GM21619 (cell line): ENCODE measurements around the gene SLC6A17.

Experiments
- ATAC-seq: cut with Tn5 transposase; IDR thresholded peaks from one replicate; pipeline ENCODE4 v1.9.1; 2021; ENCODE audit not compliant: unreplicated experiment

SLC6A17 gene

DNA sequence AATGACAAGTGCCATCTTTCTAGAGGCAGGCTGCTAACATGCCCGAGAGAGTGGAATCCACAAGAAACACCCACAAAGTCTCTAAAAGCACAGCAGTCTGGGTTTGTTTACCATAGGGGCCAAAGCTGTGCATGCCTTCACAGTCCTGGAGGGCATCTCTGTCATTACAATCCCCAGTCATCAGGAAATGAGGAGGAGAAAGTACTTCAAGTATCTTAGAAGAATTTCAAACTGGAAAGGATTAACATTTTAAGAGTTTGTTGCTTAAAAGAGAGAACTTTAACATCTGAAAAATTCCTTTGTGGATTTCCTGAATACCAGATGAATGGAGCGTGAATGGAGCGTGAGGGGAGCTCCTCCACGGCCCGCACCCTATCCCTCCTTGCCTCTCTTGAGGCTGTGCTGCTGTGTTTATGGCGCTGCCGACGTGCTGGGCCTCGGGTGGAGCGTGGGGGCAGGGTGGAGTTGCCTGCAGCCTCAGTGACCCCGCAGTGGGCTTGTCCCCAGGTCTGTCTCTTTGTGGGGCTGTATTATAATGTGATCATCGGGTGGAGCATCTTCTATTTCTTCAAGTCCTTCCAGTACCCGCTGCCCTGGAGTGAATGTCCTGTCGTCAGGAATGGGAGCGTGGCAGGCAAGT lies 23.3 kb downstream of the SLC6A17 start:
- ATAC-seq, result no peak

DNA sequence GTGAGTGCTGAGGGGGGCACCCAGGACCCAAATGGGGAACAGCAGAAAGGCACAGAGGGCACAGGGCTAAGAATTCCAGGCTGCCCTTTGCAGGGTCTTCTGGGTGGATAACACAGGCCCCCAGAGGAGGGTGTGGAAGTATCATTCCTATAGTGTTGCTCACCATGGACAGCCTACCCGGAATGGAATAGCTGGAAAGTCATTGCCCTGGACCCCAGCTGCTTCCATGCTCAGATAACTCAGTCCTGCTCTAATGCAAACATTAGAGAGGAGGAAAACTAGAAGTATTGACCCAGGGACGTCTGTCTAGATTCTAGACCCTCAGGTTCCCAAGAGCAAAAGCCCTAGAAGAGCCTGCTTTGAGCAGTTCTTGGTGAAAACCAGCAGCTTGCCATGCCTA lies 24.7 kb downstream of the SLC6A17 start:
- no peak for ATAC-seq

DNA sequence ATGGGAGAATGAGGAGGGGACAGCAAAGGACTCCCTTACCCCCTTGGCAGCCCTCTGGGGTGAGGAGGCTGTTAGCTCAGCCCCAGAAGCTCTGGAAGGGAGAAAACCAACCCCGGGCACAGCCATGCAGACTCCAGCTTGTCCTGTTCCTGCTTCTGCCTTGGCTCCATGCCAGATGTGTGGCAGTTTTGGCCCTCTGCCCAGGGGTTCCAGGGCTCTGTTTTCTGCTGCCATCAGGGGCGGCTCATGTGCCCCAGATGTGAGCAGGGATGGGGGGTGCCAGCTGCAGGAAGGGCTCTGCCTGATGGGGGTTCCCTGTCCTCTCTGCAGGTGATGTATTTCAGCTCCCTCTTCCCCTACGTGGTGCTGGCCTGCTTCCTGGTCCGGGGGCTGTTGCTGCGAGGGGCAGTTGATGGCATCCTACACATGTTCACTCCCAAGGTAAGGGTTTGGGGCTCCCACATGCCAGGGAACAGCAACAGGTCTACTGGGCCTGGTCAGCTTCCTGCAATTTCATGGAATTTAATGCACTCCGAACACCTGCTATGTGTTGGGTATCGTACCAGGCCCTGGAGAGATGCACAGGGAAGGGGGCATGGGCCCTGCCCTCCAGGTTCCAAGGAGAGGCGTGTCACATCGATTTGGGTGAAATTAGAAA lies 26.1 kb downstream of the SLC6A17 start:
- no peak for ATAC-seq

DNA sequence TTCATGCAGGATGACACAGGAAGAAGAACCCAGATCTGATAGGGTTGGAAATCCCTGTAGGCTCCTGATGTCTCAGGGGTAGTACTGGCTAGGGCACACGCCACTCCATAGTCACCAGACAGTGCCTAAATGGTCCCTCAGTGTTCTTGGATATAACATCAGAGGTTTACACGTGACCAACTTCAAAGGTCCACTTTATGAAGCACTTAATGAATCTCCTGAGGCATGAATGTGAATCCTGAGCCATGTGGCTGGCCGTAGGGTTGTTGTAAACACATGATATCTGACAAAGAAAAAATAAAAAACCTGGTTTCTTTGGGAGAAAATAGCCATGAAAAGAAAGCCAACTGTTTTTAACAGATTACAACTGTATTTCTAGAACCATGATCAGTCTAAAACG lies 27.5 kb downstream of the SLC6A17 start:
- ATAC-seq, result no peak

DNA sequence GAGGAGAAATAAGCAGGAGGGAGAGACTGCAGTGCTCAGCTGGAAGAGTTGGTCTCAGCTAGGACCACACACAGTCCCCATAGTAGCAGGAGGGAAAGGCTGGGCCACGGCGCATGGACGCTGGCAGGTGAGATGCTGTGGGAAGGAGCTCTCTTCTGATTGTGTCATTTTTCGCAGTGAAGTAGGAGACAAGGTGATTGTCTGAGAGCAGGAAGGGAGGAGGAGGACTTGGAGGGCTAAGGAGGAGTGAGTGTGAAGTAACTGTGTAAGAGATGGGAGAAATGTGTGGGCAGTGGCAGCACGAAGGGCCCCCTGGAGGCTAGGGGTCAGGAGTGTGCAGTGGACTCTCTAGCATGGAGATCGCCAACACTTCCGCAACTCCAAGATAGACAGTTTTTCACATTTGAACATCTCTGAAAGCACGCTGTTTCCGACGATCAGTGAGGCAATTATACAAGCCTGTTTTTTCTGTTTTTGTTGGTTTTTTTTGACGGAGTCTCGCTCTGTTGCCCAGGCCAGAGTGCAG lies 33.4 kb downstream of the SLC6A17 start:
- no peak for ATAC-seq

DNA sequence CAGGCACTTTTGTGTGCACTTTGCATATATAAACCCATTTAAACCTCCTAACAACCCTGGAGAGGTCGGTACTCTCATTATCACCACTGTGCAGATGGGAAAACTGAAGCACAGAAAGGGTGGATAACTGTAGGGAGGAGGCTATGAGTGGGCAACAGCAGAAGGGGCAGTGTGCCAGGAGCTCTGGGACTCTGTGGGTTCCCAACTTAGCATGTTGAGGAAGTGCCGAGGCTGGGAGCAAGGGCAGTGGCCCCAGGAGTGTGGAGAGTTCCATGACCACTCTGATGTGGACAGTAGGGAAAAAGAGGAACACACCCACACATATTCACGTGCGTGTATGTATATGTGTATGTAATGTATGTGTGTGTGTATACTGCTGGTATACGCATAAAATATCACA lies 34.2 kb downstream of the SLC6A17 start:
- ATAC-seq, result no peak

DNA sequence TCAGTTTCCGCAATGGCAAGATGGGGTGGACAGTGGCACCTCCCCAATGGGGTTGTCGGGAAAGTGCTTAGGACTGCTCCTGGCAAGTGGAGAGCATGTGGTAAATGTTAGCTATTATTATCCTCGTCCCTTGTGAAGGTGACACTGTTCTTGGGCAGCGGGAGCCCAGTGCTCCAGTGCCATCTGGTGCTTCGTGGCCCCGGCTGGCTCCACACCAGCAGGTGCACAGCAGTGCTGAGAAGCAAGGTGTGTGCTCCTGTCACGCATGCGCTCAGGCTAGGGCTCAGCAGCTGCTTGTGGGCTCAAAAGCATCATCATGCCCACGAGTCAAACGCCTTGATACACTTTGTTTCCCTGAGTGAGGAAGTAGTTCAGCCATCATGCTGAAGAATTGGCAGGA lies 34.9 kb downstream of the SLC6A17 start:
- no peak for ATAC-seq

DNA sequence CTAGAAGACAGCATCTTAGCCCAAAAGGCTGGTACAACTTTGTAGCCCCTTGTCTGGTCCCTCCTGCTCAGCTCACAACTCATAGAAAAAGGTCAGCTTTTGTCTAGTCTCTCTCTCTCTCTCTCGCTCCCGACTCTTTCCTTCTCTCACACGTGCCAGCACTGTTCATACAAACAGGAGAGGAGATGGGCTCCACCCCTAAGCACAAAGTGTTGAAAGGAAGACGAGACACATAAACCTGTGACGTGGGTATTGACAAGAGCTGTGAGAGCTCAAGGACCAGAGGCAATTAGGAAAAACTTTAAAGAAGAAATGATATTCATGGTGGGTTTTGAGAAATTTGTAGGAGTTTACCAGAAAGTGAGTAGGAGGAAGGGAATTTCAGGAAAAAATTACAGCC lies 36.3 kb downstream of the SLC6A17 start:
- ATAC-seq, result no peak

DNA sequence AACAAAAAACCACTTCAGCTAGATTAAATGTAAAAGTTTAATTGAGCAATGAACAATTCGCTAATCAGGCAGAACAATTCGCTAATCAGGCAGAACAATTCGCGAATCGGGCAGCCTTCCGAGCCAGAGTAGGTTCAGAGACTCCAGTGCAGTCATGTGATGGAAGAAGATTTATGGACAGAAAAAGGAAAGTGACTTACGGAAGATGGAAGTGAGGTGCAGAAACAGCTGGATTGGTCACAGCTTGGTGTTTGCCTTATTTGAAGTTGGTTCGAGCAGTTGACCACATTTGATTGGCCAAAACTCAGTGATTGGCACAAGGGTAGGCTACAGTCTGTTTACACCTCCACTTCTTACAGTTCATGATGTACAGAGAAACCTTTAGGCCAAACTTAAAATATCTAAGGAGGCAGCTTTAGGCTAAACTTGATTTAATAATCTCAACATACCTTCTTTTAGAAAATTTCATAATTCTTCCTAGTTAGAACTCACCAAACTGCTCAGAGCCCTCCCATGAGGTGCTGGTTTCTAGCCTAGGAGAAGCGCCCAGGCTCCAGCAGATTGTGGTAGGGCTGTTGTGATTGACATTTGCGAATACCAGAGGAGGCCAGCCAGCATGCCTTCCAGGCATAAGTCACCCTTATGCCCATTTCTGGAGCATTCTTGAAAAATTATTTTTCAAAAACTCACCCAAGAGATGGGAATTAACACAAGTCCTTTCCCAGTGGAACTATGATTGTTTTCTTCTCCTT lies 37.0 kb downstream of the SLC6A17 start:
- no peak for ATAC-seq

DNA sequence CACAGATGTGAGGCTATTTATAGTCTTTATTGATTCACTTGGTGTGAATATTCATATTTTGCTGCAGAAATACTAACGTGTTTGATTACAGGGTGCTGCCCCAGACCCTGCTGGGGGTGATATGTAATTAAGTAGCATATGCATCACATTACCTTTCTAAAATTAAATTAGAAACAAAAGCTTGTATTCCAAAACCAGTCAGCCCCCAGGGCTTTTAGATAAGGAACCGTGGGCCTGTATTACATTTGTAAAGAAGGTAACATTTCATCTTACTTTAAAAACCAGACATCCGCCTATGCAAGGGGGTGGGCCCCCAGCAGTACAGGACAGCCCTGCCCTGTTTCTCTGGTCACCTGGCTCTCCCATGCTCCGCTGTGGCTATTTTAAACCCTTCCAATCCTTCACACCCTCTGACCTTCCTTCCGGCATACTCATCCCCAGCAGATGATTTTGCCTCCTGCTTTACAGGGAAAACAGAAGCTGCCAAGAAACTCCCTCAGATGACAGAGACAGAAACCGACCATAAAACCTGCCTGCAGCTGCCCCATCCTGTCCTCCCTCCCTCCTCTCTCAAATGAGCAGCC lies 37.8 kb downstream of the SLC6A17 start:
- no peak for ATAC-seq

DNA sequence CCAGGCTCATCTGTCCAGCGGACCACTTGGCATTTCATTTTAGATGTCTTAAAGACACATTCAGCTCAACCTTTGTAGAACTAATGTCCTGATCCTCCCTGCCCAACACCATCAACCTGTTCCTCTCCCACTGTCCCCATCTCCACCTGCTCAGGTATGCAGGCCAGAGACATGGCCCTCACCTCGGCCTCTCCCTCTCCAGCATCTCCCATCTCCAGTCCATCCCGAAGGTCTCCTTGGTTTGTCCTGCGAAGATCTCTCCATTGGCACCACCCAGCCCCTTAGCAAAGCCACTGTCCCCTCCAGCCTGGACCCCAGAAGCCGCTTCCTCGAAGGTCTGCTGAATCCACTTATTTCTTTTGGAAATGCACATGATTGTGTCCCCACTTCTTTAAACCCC lies 38.9 kb downstream of the SLC6A17 start:
- no peak for ATAC-seq

DNA sequence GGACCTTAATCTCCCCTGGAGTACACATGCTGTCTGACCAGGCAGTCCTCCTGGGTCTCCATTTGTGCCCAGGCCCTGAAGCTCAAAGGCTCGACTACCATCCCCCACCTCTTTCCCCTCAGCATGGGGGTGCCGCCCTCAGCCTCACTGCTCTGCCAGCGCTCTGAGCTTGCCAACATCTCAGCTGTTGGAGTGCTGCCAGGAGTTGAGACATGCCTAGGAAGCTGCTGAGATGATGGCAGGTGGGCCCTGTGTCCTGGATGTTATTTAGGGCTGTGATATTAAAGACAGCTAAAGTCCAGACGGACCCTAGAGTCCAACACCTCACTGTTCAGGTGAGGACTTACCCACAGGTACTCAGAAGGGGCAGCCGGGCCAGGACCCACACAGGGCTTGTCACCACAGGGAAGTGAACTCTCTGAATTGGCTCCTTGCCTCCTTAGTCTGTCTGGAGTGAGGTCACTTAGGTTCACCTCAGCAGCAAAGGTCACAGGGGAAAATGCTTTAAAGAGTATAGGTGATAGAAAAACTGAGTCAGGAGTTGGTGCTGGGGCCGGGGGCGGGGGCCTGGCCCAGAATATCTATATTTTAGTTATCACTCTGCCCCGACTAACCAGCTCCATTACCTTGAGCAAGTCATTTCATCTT lies 40.1 kb downstream of the SLC6A17 start:
- ATAC-seq, result no peak

DNA sequence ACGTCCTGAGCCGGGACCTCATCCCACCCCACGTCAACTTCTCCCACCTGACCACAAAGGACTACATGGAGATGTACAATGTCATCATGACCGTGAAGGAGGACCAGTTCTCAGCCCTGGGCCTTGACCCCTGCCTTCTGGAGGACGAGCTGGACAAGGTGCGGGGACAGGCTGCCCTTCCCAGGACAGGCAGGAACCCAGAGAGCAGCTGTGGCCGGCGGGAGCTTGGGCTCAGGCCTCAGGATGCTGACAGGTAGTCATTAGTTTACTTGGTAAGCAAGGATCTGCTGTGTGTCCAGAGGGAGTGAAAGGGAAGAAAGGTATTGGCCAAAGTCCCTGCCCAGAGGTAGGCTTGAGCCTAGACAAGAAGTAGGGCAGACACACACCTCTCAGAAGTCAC lies 42.2 kb downstream of the SLC6A17 start:
- ATAC-seq, result no peak

DNA sequence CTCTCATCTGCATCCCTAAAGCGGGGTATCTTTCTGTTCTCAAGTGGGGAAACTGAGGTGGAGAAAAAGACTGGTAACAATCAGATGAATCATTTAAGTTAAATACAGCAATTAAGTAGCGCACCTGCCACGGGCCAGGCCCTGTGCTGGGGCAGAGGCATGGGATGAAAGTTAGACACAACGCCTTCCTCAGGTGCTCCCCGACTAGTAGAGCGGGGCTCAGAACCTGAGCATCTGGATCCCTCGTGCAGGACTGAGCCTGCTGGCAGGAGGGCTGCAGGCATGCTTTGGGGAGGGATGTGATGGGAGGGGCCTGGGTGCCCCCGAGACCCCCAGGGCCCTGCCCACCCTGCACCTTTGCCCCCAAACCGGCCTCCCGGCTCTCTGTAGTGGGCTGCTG lies 44.9 kb downstream of the SLC6A17 start:
- ATAC-seq, result no peak

DNA sequence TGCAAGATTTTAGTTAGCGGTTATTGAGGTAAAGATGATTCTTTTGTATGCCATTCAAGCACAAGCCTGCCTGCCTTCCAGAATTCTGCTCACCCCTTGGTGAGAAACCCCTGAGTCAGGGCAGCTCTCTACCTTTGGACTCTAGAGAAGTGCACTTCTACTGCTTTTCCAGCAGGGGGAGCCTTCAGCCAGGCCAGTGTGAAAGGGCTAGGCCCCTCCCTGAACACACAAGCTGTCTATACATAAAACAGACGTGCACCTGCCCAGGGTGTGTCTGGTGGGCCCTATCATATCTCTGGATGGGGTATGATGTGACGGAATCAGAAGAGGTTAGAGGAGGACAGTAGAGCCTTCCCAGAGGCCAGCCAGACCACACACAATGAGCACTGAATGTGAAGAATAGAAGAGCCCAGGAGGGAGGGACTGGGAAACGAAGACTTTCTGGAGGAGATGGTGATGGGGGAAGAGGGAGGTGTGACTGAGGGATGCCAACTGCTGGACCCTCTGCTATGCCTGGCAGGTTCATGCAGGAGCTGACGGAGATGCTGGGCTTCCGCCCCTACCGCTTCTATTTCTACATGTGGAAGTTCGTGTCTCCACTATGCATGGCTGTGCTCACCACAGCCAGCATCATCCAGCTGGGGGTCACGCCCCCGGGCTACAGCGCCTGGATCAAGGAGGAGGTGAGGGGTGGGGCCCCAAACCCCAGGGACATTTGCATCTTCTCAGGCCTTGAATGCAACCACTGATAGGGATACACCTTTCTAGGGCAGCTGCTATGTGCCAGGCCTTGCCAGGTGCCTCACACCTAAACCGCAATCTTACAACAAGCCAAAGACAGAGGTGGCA lies 46.8 kb downstream of the SLC6A17 start:
- ATAC-seq, result peak; percentile 69

DNA sequence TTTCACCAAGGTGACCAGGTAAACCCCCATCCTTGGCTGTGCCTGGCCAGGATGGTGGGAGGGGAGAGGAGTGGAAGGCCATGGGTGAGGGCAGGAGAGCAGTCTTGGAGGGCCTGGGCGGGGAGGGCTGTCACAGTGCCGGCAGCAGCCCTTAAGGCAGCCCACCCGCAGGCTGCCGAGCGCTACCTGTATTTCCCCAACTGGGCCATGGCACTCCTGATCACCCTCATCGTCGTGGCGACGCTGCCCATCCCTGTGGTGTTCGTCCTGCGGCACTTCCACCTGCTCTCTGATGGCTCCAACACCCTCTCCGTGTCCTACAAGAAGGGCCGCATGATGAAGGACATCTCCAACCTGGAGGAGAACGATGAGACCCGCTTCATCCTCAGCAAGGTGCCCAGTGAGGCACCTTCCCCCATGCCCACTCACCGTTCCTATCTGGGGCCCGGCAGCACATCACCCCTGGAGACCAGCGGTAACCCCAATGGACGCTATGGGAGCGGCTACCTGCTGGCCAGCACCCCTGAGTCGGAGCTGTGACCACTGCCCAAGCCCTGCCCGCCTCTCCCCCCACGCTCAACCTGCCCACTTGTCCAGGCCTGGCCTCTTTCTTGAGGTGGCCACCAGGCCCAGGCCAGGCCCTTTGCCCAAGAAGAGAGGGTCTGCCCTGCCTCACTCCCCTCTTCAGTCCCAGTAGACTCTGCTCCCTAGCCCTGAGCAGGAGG lies 47.8 kb downstream of the SLC6A17 start:
- no peak for ATAC-seq

DNA sequence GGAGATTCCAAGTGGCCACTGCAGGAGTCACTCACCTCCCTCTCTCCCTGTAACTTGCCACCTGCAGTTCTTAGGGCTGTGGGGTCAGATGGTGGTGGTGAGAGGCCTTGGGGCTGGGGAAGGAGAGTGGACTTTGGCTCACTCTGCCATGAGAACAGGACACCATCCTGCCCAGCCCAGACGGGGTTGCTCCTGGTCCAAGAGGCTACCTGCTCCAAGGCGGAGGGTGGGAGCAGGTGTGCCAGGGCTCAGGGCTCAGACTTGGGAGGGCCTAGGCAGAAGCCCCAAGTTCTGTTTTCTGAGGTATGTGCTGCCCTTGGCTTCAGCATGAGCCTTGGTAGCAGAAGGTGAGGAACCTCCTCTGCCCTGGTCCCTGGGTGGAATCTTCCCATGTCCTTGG lies 48.5 kb downstream of the SLC6A17 start:
- ATAC-seq, result no peak

DNA sequence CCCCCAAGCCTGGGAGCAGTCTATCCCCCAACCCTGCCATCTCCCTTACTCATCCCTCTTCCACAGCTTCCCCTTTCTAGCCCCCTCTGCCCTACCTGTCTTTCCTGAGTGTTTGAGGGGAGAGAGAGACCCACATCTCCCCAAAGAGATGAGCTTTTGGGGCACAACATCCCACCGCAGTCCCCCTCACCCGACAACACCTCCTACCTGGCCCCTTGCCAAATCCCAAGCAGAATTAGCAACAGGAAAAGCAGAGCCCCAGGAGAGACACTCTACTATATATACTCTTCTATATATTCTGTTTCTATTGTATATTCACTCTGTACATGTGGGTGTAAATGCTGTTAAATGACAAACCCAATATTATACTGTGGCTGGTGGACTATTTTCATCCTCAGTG lies 49.9 kb downstream of the SLC6A17 start:
- ATAC-seq, result no peak

DNA sequence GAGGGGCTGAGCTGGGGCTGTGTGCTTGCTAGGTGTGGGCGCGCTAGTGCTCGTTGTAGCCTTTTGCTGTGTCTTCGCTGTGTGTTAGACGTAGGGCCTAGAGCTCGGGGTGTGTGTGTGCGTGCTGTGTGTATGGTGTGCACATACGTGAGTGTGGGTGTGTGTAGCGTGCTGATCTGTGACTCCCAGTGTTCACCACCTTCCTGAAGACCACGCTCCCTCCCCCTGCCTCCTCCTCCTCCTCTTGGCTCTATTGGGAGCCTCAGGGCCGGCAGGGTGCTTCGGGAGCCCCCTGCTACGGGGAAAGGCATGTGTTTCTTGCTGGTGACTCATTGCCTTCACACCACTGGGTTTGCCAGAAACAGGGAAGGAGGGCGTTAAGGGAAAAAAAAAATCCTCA lies 50.4 kb downstream of the SLC6A17 start:
- no peak for ATAC-seq
